HepG2 (cell line): ENCODE results near the gene CRNKL1. TPM values are rescaled to one million over a fixed set of nuclear protein-coding genes. Genes with fewer than 3 reads are reported as not detected.
A peak's percentile ranks its signal among the peaks of the same experiment; 100 is the strongest.

ENCODE experiments used
- BORCS8-MEF2B ChIP-seq: sonication (generic); formaldehyde crosslinking; IDR thresholded peaks from 2 replicates; pipeline ENCODE4 v1.8.0; 2022; ENCODE audit warnings: mild to moderate bottlenecking, missing genetic modification reagents
- CCAR2 ChIP-seq: fragments of 200-400 bp; formaldehyde crosslinking; optimal IDR thresholded peaks from 2 replicates; pipeline ENCODE3; 2018; ENCODE audit warnings: low read depth, mild to moderate bottlenecking, low read length, moderate library complexity
- KAT7 ChIP-seq: IDR thresholded peaks from 2 replicates; pipeline ENCODE4 v1.6.1; 2018; ENCODE audit warnings: borderline replicate concordance, missing compliant biosample characterization
- MLXIP ChIP-seq: sonication (generic); formaldehyde crosslinking; IDR thresholded peaks from 2 replicates; pipeline ENCODE4 v1.9.0; 2021; ENCODE audit warnings: missing genetic modification reagents, borderline replicate concordance
- ONECUT2 ChIP-seq: sonication (generic); formaldehyde crosslinking; IDR thresholded peaks from 2 replicates; pipeline ENCODE4 v1.4.0; 2020; ENCODE audit warnings: missing genetic modification reagents
- RXRB ChIP-seq: IDR thresholded peaks from 2 replicates; pipeline ENCODE4 v1.6.1; 2016; ENCODE audit warnings: borderline replicate concordance, missing genetic modification reagents, missing compliant biosample characterization
- SMC3 ChIP-seq: IDR thresholded peaks from 2 replicates; pipeline ENCODE4 v1.6.1; 2011; ENCODE audit warnings: low read length, improper control_type of control experiment
- ZNF296 ChIP-seq: sonication (generic); formaldehyde crosslinking; conservative IDR thresholded peaks from 2 replicates; pipeline ENCODE4 v1.5.0; 2020; ENCODE audit warnings: mild to moderate bottlenecking, missing genetic modification reagents
- ZNF710 ChIP-seq: sonication (generic); formaldehyde crosslinking; IDR thresholded peaks from 2 replicates; pipeline ENCODE4 v1.5.0; 2020; ENCODE audit warnings: mild to moderate bottlenecking, missing genetic modification reagents, borderline replicate concordance
- polyA plus RNA-seq, 8 experiments: library from polyadenylated mRNA; depleted of rRNA in 3 of 8; stranded (reverse) in 7 of 8; unstranded in 1 of 8; fragments of >200 nt; fragmentation: Illumina TruSeq in 4 of 8; extraction: Trizol in 4 of 8; gene quantifications; 2 replicates each; pipeline versions ENCODE4 v1.2.1 to v1.2.3, GENCODE V29; 2011 to 2016; ENCODE audit warnings: low read depth in 4 of 8, missing spikeins in 1 of 8, mixed read lengths in 1 of 8; ENCODE audit not compliant: insufficient read depth in 1 of 8
- total RNA-seq, 5 experiments: library from RNA; depleted of rRNA; stranded (reverse); fragments of >200 nt; fragmentation: Illumina TruSeq; extraction: Trizol; gene quantifications; 2 replicates each; pipeline ENCODE4 v1.2.3, GENCODE V29; 2016; ENCODE audit warnings: low read depth in 1 of 5
- TF ChIP-seq, protein P1 (sequence below): IDR thresholded peaks from 2 replicates; pipeline ENCODE4 v1.6.1; 2018; ENCODE audit warnings: missing genetic modification reagents, mild to moderate bottlenecking, missing compliant biosample characterization

CRNKL1 gene
- total and polyA plus RNA-seq, 2 of the 13 experiments (the other 11 are each of a cell fraction or from before 2014, with no cell fraction given) = 12.3 to 64.5 TPM

GRCh38 chr20:20009784-20010253 lies 42.4 kb downstream of the CRNKL1 start (continued):
- TF ChIP-seq, protein P1, sequence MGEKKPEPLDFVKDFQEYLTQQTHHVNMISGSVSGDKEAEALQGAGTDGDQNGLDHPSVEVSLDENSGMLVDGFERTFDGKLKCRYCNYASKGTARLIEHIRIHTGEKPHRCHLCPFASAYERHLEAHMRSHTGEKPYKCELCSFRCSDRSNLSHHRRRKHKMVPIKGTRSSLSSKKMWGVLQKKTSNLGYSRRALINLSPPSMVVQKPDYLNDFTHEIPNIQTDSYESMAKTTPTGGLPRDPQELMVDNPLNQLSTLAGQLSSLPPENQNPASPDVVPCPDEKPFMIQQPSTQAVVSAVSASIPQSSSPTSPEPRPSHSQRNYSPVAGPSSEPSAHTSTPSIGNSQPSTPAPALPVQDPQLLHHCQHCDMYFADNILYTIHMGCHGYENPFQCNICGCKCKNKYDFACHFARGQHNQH (CRISPR knock-in tag) = 0 out of 2 replicates have a peak, but pooled peaks have one; percentile 13
- 0 out of 2 replicates have a peak, but pooled peaks have one; percentile 33 for TF ChIP-seq ZNF296 (CRISPR knock-in tag)
- peak; percentile 85 for TF ChIP-seq ONECUT2
- TF ChIP-seq CCAR2 = no peak
- TF ChIP-seq SMC3 = peak; percentile 3; the same call in 1 of the 2 replicates
- no peak for TF ChIP-seq MLXIP (CRISPR knock-in tag)
- no peak for TF ChIP-seq ZNF710 (CRISPR knock-in tag)
- 0 out of 2 replicates have a peak, but pooled peaks have one; percentile 26 for TF ChIP-seq KAT7 (CRISPR knock-in tag)
- TF ChIP-seq RXRB = 0 out of 2 replicates have a peak, but pooled peaks have one; percentile 49
- TF ChIP-seq BORCS8-MEF2B = peak; percentile 46; the same call in 1 of the 2 replicates
